ENCODE measurements around the gene FOXC2. TPM values are rescaled to one million over a fixed set of nuclear protein-coding genes. Genes with fewer than 3 reads are reported as not detected.
A peak's percentile ranks its signal among the peaks of the same experiment; 100 is the strongest.

Gene FOXC2
- total RNA-seq, 1 donor from 2014 or later = 77.8 TPM

GRCh38 chr16:86576591-86577313 is 10.1 kb downstream of the FOXC2 start:
- no peak for DNase-seq (ENCODE audit: low spot score)
- Mint-ChIP-seq H3K4me3 (ENCODE audit: unreplicated experiment) (peak overlapping the region; percentile 96), H3K9me3 (ENCODE audit: low read depth) (no peaks in the 10 kb centered on the region), H3K27ac (ENCODE audit: unreplicated experiment) (peak overlapping the region; percentile 99), H3K36me3 (ENCODE audit: low read depth) (peaks cover 6% of the 10 kb centered on the region), H3K4me1 (ENCODE audit: low read depth) (peaks cover 92% of the 10 kb centered on the region), H3K27me3 (ENCODE audit: low read depth) (no peaks in the 10 kb centered on the region)
- TF ChIP-seq, protein P1, sequence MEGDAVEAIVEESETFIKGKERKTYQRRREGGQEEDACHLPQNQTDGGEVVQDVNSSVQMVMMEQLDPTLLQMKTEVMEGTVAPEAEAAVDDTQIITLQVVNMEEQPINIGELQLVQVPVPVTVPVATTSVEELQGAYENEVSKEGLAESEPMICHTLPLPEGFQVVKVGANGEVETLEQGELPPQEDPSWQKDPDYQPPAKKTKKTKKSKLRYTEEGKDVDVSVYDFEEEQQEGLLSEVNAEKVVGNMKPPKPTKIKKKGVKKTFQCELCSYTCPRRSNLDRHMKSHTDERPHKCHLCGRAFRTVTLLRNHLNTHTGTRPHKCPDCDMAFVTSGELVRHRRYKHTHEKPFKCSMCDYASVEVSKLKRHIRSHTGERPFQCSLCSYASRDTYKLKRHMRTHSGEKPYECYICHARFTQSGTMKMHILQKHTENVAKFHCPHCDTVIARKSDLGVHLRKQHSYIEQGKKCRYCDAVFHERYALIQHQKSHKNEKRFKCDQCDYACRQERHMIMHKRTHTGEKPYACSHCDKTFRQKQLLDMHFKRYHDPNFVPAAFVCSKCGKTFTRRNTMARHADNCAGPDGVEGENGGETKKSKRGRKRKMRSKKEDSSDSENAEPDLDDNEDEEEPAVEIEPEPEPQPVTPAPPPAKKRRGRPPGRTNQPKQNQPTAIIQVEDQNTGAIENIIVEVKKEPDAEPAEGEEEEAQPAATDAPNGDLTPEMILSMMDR (IDR thresholded peaks at IDR 0.05) = no peak

DNA sequence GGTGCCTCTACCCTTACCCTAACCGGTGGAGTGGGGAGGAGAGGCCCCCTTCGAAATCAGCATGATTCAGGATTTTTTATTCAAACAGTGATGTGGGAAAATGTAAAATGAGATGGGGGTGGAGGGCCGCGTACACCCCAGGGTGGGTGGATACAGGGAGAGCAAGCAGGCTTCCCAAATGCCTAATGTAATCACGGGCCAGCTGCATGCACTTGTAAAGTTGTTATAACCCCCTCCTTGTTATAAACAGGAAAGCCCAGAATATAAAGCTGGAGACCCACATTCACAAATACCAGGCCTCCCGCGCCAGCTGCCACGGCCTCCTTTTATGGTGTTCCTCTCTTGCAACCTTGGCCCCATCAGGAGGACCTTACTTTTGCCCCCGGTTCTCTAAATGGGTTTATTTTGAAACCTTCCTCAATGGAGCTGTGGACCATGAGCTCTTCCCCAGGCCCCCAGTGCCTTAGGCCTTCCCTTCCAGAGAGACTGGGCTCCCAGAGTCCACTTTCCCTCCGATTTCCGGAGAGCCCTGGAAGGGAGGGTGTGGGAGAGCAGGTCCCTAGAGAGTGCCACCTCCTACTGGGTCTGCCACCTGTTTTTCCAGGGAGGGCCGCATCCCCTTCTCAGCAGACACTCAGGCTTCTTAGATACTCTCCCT is 10.8 kb downstream of the FOXC2 start:
- peaks cover 87% of the 10 kb centered on the region for H3K4me1 Mint-ChIP-seq (ENCODE audit: low read depth)

DNA sequence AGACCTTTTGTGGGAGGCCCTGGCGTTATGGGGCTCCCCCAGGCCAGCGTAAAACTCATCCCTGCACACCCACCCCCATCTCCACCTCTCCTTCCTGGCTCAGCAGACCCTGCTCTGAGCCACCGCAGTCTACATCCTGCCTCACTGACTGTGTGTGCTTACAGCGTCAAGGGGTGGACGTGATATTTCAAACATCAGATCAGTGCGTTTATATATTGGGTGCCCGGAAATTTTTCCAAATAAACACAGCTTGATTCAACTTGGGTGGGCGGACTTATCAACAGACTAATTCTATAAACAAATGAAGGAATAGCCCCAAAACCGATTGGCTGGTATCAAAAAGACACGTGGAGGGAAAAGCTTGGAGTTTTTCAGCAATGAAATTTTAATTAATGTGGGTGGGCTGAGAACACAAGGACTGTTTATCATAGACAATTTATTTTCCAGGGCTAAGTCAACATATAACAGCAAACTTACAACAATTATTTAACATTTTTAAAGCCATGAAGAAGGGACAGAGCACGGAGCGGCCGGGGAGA is 11.5 kb downstream of the FOXC2 start, which contains the start of gene FOXL1:
Gene FOXL1, plus strand, starts transcription at position 489 of the 539 bp plus-strand sequence. CDS start 175 bp downstream, outside the sequence.
- Mint-ChIP-seq H3K27ac (ENCODE audit: unreplicated experiment) (peak within 1 kb of the TSS; percentile 99), H3K4me1 (ENCODE audit: low read depth) (peaks cover 80% of the 10 kb centered on the region), H3K9me3 (ENCODE audit: low read depth) (no peaks in the 10 kb centered on the region), H3K27me3 (ENCODE audit: low read depth) (no peaks in the 10 kb centered on the region), H3K36me3 (ENCODE audit: low read depth) (peaks cover 2% of the 10 kb centered on the region), H3K4me3 (ENCODE audit: unreplicated experiment) (peak within 1 kb of the TSS; percentile 96)
- TF ChIP-seq, protein P1 (IDR thresholded peaks at IDR 0.05) = no peak
- DNase-seq (ENCODE audit: low spot score) = no peak

More for the DNA sequence above, 10.8 kb downstream of the FOXC2 start:
- Mint-ChIP-seq H3K36me3 (ENCODE audit: low read depth) (peaks cover 5% of the 10 kb centered on the region), H3K9me3 (ENCODE audit: low read depth) (no peaks in the 10 kb centered on the region), H3K27me3 (ENCODE audit: low read depth) (no peaks in the 10 kb centered on the region), H3K4me3 (ENCODE audit: unreplicated experiment) (peak overlapping the region; percentile 96), H3K27ac (ENCODE audit: unreplicated experiment) (peak overlapping the region; percentile 99)
- TF ChIP-seq, protein P1 (IDR thresholded peaks at IDR 0.05) = no peak
- no peak for DNase-seq (ENCODE audit: low spot score)

GRCh38 chr16:86578611-86579267 is 12.1 kb downstream of the FOXC2 start:
- Mint-ChIP-seq H3K4me3 (ENCODE audit: unreplicated experiment) (peak overlapping the region; percentile 96), H3K27me3 (ENCODE audit: low read depth) (no peaks in the 10 kb centered on the region)
- no peak for DNase-seq (ENCODE audit: low spot score)

More at GRCh38 chr16:86578611-86579267, 12.1 kb downstream of the FOXC2 start:
- Mint-ChIP-seq H3K27ac (ENCODE audit: unreplicated experiment) (peak overlapping the region; percentile 99), H3K9me3 (ENCODE audit: low read depth) (no peaks in the 10 kb centered on the region), H3K4me1 (ENCODE audit: low read depth) (peaks cover 77% of the 10 kb centered on the region), H3K36me3 (ENCODE audit: low read depth) (peaks cover 3% of the 10 kb centered on the region)
- TF ChIP-seq, protein P1 (IDR thresholded peaks at IDR 0.05) = no peak
